CD1c-positive myeloid dendritic cell (primary cell): Measurements from ENCODE around the gene C1QTNF8.
A peak's percentile ranks its signal among the peaks of the same experiment; 100 is the strongest.

Experiments
- DNase-seq: peaks from one replicate; pipeline ENCODE4 v3.0.0-alpha.2; 2016; ENCODE audit errors: extremely low spot score

The C1QTNF8 gene

DNA sequence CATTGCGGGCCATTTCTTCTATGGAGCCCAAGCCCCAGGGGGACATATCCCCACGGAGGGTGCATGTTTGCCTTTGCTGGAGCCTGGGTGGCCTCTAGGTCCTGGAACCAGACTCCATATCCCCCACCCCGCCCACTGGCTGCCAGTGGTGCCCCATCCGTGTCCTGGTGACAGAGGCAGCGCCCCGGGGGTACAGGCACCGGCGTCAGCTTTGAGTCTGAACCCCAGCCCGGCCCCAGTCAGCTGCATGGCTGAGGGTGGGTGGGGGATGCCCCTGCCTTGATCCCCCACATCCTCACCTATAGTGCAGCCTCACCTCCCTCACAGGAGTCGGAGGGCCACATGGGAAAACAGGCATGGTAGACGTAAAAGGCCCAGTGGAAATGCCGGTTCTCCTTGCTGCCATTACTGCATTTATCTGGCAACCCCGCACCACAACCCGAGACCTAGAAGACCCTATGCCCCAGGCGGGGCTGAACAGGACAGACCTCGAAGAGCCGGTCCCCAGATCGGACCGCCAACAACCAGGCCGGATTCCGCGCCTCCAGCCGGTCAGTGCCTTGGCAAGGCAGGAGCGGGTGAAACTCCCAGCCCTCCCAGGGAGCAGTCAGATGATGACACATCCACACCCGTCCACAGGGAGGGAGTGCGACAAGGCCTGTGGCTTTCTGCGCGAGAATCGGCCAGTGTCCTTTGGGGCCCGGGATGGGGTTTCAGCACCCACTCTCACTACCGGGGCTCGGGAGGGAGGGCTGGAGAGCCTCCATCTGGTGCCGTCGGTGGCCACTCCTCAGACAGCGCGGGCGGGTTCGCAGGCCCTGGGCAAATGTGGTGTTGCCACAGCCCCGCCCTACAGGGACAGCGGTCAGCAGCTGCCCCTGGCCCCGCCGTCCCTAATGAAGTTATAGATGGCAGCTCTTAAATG lies 35.4 kb downstream of the C1QTNF8 start:
- DNase-seq: no peak

DNA sequence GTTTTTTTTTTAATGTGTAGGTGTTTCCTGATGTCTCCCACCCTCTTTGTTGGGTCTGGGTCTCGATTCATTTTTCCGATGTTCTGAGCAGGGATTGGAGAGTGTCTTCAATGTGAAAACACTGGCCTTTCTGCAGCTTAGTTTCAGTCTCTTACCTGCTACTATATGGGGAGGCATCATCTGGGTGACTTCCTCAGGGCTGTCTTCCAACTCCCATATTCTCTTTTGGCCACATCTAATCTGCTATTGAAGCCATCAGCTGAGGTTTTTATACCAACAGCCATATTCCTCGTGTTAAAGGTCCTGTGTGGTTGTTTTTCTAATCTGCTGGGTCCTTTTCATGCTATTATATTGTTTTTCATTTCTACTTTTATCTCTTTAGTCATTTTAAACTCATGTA lies 36.7 kb downstream of the C1QTNF8 start:
- no peak for DNase-seq

DNA sequence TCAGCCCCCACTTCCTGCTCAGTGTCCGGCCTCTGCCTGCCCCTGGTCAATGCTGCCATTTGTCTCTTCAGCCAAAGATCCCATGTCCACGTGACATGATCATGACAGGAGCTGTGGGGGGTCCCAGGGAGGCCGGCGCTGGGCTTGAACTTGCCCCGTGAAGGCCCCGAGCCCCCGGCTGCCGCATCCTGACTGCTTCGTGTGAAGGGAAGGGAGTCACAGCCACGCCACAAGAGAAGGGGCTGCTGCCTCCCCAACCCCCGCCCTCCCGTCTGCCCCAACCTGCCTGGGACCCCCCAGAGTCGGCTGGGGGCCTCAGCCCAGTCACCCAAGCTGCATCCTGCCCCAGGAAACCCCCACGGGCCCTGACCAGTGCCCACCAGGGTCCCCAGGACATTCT lies 37.8 kb downstream of the C1QTNF8 start:
- DNase-seq: no peak

DNA sequence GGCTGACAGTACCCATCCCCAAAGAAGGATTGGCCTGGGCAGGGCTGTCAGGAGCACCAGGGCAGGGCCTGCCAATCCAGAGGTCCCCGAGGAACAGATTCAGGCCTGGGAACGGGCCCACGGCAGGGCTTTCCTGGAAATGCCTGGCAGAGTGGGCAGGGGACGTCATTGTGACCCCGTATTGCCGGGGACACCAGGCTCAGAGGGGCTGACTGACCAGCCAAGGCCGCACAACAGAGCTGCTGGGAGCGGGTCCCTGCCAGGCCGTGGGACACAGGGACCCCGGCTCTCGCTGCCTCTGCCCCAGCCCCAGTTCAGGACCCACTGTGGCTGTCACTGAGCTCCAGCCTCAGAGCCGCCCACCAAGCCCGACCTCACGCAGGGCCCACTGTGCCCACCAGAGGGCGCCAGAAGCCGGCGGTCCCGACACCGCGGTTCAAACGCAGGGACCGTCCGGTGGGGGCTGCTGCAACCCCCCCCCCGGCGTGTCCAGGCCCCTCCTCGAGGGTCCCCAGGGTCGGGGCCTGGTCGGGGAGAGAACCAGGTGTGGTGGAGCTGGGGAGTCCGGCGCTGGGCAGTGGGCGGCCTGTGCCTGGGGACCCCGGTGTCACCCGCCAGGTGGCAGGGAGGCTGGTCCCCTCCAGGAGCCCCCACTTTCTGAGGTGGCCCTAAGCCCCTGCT lies 38.7 kb downstream of the C1QTNF8 start:
- DNase-seq: peak; percentile 44

DNA sequence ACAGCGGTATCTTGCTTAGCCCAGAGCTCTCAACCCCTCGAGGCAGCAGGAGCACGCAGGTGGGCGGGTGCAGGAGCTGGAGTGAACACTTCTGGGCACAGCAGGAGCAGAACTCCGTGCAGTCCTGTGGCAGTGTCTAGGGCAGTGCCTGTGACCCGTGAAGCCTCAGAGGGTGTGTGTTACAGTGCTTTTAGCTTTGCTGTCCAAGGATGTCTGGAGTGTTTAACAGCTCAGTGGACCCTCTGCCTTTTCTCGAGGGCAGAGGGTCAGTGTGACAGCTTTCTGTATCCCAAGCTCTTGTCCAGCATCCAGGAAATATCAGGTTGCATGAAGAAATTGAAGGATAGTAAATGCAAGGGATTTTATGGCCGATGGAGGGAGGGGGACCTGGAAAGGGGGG lies 39.8 kb downstream of the C1QTNF8 start:
- no peak for DNase-seq

DNA sequence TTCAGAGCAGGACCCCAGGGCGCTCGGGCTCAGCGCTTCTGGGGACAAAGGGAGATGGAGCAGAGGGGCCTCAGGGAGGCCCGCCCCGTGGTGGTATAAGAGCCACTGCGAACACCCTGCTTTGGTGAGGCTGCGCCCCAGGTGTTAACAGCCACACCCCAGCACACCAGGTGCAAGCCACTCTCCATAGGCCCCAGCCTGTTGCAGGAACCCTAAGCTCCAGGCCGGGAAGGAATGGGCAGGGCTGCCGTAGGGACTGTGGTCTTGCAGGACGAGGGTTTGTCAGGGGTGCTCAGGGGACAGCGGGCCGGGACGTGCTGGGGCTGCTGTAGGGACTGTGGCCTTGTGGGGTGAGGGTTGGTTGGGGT lies 40.5 kb downstream of the C1QTNF8 start:
- no peak for DNase-seq

DNA sequence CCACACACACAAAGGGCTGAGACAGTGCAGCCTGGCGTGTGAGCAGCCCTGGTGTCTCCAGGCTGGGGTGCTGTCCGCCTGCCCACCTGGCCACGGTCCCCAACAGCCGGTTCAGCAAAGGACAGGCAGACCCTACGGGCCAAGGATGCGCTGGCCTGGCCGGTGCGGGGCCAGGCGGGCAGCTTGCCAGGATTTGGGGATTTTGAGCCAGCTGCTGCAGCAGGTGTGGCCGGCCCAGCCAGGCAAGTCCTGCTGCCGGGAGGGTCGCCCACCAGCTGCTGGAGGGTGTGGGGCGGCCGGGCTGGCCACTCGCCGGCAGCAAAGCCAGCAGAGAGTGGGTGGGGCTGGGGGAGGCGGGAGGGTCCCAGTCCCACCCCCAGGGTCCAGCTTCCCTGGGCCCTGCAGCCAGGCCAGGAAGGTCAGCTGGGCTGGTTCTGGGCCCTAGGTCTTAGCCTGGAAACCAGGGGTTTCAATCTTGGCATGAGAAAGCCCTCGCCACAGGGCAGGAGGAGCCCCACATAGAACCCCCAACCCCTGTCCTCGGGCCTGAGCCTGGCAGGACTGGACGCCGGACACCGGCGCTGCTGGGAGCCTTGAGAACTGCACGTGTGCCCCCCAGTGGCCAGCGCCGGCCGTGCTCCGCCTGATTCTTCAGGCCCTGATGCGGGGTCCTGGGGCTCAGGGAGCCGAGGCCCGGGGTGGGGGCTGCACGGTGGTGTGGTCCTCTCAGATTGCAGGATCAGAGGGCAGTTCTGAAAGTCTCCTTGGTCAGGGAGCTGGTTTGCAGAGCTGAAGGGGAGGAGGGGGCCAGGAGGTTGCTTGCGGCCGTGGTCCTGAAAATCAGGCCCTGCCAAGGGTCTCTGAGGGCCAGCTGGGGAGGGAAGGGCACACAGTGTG lies 41.1 kb downstream of the C1QTNF8 start:
- peak; percentile 44 for DNase-seq

DNA sequence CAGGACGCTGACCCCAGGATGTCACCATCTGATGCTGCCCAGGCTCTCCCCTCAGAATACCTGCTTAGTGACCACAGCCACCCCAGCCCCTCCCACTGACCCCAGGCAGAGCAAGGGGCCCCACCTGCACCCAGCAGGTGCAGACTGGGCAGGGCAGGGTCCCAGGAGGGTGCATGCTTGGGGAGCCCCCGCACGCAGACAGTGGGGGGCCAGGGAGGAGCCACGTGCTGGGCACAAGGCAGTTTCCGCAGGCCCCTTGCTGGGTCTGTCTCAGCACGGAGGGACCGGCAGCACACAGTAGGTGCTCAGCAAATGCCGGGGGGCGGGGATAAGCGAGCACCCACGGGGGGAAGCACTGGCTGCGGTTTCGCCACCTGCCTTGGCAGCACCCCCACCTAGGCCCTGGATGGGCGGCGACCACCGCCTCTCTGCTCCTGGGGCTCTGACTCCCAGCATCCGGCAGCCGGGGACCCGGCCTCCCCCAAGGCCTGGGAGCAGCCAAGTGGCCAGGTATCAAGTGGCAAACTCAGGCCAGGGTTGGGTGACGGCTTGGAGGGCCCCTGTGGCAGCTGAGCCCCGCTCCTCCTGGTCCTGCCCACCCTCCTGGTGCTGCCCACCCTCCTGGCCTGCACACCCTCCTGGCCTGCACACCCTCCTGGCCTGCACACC lies 42.2 kb downstream of the C1QTNF8 start:
- DNase-seq: no peak

DNA sequence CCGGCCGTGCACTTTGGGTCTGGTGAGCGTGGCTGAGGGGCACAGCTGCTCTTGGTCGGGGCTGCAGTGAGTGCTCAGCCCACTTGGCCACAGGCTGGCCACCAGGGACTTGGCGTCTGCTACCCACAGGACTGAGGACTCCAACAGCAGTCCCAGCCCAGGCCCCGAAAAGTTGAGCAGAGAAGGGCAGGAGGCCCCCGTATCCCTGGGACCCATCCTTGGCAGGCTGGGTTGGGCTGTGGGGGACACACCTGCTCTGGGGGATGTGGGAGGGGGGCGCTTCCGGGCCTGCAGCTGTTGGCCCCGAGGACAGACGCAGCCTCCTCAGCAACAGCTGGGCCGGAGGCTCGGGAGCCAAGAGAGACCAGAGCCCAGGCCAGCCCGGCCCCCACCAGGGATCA lies 42.9 kb downstream of the C1QTNF8 start:
- no peak for DNase-seq

DNA sequence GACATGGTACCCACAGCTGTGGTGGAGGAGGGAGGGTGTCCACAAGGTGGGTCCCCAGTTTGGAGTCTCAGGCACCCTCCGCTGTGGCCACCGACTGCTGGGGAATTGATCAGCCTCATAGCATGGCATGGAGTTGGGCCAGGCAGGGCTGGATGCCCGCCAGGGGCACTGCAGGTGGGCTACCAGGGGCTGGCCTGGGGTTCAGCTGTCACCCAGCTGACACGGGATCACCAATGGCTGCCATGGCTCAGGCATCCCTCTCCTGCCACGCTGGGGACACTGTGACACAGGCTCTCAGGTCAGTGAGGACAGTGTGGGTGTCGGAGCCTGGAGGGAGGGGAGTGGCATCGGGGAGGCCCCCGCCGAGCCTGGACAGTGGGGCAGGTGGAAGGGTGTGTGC lies 43.3 kb downstream of the C1QTNF8 start:
- DNase-seq: no peak

DNA sequence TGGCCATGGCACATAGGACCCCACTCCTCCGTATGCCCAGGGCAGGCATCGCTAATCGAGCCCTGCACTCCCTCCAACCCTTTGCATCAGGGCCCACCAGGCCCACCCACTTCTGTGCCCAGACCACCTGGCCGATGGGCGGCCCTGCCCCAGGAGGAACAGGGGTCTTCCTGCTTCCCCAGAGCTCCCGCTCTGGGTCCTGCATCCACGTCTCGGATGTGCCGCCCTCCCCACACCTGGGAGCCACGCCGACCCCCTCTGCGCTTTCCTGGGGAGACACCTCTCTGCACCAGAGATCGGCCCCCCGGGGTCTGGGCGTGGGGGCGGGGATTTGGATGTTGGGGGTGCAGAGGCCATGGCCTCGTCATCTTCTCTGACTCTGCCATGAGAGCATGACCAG lies 44.6 kb downstream of the C1QTNF8 start:
- no peak for DNase-seq

DNA sequence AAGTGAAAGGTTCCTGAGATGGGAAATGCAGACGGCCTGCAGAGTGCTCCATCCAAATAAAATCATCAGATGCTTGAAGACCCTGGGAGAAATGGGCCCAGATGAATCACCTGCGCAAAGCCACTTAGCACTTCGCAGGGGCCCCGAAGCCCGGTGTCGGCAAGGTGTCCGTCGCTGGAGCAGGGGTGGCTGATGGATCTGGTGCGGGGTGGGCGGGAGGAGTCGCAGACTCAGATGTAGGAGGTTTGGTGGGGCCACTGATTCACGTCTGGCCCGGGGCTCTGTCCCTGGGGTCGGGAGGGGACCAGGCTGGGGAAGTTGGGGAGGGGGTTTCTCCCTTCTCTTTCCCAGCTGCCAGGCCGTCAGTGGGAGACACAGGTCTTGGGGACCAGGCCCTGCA lies 45.1 kb downstream of the C1QTNF8 start:
- DNase-seq: no peak

DNA sequence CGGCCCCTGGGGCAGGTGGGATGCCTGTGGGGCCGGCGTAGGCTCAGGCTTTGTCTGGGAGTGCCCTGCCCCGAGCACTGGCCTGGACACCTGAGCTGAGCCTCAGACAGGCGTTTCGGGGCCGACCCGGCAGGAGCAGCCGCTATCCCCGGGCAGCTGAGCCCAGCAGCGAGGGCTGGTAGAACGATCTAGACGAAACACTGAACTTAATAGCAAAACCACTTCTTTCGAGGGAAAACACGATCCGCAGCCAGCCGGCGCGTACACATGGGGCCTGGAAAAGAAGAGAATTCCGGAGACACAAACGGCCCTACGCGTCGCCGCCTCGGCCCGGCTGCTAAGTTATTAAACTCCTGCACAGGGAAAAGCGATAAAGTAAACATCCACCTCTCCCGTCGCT lies 45.5 kb downstream of the C1QTNF8 start:
- DNase-seq: no peak

DNA sequence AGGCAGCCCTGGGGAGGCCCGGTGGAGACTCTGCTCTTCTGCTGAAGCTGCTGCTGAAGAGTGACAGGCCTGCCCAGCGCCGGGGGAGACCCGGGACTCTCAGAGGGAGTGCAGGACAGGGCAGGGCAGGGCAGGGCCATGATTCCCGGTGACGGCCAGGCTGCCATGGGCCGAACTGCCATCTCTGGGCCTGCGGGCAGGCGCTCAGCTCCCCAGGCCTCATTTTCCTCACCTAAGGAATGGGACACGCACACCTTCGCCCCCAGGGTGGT lies 46.1 kb downstream of the C1QTNF8 start:
- no peak for DNase-seq

DNA sequence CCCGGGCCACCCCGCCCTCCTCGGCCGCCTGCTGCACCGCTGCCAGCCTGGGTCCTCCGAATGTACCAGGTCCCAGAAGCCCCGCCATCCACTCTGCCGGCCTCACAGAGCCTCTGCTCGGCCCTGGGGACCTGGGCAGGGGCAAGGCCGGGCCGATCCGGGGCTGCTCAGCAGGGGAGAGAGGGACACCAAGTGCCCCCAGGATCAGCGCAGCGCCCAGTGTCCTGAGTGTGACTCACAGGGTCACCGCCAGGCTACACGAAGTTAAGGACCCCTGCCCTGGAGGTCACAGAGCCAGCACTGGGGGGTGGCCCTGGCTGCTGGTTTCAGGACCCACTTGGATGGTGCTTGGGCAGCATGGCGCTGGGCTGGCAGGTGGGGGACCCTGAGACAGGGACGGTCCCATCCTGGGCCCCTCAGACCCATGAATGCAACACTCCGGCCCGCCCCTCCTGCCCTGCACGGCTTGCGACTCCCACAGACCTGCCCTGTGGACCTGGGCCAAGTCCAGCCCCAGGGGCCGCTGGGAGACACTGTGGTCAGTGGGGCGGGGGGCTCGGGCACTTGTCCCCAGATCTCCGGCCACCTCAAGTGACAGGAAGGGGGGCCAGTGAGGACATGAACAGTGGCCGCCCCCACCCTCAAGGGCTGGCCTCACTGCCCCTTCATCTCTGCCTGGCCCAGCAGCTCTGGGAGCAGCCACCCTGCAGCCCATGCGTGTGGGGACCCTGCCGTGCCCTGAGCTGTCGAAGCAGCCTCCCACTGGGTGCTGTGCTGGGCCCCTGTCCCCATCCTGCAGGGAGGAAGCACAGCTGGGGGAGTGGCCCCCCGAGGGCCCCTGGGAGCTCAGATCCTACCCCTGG lies 46.7 kb downstream of the C1QTNF8 start:
- DNase-seq: no peak

DNA sequence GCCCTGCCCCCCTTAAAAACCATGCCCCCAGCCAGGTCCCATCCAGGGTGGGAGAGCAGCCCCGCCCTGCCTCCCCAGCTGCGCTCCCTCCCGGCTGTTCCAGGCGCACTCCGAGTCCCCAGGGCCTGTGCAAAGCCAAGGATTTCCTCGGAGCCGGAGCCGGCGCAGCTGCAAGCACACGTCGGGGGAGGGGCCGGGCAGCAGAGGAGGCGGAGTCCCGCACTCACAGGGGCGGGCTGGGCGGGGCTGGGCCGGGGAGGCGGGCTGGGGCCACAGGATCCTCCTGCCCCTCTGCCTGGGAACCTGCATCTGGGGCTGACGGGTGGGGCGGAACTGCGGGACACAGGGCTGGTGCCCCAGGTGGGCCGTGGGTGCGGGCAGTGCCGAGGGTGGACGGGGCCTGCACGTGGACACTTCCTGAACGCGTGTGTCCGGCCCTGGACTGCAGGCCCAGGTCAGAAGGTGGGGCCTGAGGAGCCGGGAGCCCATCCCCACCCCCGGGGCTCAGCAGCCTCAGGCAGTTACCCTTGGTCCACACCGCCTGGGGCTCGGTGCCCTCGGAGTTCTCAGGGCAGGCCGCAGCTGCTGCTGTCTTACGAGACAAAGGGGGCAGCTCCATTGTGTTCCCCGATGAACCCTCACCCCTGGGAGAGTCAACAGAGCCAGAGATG lies 47.5 kb downstream of the C1QTNF8 start:
- DNase-seq: peak; percentile 3

DNA sequence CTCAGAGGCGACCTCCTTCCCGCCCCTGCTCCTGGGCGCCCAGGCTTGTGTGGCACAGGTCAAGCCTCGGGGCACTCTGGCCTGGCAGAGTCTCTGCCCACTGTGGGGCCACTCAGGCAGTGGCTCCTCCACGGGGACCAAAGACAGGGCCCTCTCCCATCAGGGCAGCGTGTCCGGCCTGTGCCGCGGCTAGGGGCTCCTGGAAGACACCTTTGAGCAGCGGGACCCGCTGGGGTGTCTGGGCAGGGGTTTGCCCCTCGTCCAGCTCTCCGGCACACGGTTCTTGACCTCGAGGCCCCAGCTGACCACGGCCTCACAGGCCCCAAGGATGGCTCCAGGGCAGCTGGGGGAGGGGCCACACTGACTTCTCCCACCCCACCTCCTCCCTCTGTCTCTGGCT lies 48.2 kb downstream of the C1QTNF8 start:
- no peak for DNase-seq

DNA sequence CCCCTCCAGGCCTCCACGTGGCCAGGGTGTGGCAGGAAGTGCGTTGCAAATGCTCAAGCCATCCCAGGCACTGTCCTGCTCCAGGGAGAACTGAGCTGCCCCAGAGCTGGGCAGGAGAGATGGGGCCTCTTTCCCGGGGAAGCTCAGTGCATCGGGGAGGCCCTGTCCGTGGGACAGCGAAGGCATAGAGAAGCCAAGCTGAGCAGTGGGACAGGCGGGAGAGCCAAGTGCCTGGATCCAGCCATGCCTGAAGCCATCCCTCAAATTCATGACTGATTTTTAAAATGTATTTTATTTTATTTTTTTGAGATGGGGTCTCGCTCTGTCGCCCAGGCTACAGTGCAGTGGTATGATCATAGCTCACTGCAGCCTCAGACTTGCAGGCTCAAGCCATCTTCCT lies 48.9 kb downstream of the C1QTNF8 start:
- no peak for DNase-seq

DNA sequence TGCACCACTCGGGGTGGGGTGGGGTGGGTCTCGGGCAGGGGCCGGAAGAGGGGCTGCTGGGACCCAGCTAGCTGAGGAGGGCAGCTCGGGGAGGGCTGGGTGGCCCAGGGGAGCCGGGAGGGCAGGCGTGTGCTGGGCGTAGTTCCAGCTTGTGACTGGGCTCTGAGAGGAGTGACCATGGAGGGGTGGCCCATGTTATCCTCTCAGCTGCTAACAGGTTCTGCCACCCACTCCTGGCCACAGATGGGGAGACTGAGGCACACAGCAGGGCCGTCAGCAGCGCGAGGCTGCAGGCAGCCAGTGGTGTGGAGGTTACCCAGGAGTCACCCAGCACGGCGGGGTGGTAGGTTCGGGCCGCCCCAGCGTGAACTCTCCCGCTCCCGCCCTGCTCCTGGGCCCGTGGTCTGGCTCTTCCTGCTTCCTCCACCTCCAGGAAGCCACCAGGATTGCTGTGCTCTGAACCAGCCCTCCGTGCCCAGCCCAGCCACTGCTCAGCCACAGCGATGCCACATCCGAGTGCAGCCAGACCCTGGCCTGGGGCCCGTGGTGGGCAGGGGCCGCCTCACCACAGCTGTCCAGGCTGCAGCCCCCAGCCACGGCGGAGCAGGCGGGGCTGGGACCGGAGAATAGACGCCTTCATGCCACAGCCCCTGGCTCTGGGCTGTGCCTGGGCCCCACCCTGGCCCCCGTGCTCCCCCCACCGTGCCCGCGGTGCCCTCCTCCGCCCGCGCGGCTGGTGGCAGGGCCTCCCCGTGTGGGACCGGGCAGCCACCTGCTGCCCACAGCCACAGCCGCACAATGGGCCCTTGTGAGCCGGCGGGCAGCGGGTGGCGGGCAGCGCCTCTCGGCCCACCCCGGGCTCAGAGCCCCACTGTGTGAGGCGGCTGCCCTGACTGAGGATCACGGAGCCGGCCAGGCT lies 49.8 kb downstream of the C1QTNF8 start:
- DNase-seq: no peak
